ENCODE results near the gene PIK3R4.

GRCh38 chr3:130759692-130760338, 13.2 kb upstream of the PIK3R4 start:
- TF ChIP-seq EZH2 (IDR thresholded peaks at IDR 0.05; ENCODE audit: low read length, unreplicated experiment) (no peak), CTCF (conservative IDR thresholded peaks at IDR 0.05; ENCODE audit: low read depth, low read length) (peak; percentile 85)
